RWPE1 (cell line): Measurements from ENCODE around the gene CYP4F2.

Source experiments
- CTCF ChIA-PET: fragments of 350-600 bp; sonication (Branson Sonifier 250); formaldehyde crosslinking; extraction: SDS; loops from one replicate; lab custom pipeline; 2021; lab: Yijun Ruan, JAX
- POLR2A ChIA-PET: fragments of 400-600 bp; formaldehyde crosslinking; extraction: SDS; loops from one replicate; lab custom pipeline; 2020; ENCODE audit warnings: antibody characterized with exemption; ENCODE audit not compliant: low non-redundant PET; lab: Yijun Ruan, JAX
- DNase-seq: peaks from one replicate; pipeline ENCODE4 v3.0.0; 2012; ENCODE audit warnings: low spot score
- H3K27ac ChIP-seq: fragments of 450-650 bp; 2 replicates; pipeline ENCODE4 v1.5.1; 2017
- CTCF ChIP-seq: fragments of 450-650 bp; conservative IDR thresholded peaks from 2 replicates; pipeline ENCODE4 v1.5.1; 2017; ENCODE audit warnings: low read depth, mild to moderate bottlenecking

CYP4F2 gene, protein sequence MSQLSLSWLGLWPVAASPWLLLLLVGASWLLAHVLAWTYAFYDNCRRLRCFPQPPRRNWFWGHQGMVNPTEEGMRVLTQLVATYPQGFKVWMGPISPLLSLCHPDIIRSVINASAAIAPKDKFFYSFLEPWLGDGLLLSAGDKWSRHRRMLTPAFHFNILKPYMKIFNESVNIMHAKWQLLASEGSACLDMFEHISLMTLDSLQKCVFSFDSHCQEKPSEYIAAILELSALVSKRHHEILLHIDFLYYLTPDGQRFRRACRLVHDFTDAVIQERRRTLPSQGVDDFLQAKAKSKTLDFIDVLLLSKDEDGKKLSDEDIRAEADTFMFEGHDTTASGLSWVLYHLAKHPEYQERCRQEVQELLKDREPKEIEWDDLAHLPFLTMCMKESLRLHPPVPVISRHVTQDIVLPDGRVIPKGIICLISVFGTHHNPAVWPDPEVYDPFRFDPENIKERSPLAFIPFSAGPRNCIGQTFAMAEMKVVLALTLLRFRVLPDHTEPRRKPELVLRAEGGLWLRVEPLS

GRCh38 chr19:15897738-15898276 lies at the start of gene CYP4F2:
Gene CYP4F2 (minus strand): TSS chr19:15898074. CDS start chr19:15897611, 463 bp downstream.
- POLR2A ChIA-PET, result no interaction called here

DNA sequence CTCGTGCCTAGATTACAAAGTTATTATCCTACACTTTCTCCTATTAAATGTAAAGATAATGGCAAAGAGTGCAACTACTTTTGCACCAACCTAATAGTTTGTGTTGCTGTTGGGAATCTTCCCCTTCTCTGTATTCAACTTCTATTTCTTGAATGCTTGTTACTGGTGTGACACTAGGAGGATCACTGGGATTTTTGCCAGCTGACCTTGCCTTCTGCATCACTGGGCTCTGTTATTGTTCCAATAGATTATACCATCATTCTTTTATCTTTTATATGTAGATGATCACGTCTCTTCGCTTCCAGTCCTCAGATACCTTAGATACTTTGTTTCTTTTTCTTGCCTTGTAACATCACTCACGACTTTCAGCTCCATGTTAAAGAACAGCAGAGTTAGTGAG lies 47.4 kb upstream of the CYP4F2 start:
- TF ChIP-seq CTCF, result no peak
- DNase-seq, result no peak
- no peak overlapping the region for H3K27ac ChIP-seq
- CTCF ChIA-PET, result interaction anchor here (0.5 kb wide), 1 partner anchor 191 kb away, joined by 3 read pairs; no protein-coding TSS in a partner anchor
- POLR2A ChIA-PET, result no interaction called here

More at GRCh38 chr19:15897738-15898276, at the start of gene CYP4F2:
- H3K27ac ChIP-seq, result no peak within 1 kb of the TSS
- TF ChIP-seq CTCF, result no peak
- DNase-seq, result no peak
- CTCF ChIA-PET, result no interaction called here

DNA sequence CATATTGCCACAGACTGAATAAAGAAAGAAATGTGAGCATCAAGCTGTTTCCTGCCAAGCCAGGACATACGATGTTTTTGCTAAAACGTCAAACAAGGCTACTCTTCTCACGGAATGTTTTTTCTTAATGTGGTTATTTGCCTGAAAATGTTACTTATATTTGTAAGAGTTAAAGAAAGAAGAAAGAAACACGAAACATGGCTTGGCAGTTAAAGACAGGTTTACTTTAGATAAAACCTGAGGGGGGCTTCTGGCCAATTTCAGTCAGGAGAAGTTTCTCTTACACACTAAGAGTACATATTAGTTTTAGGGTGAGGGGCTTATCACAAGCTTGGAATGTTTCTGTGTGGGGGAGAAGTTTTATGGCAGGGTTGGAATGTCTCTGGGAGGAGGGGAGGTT lies 46.5 kb upstream of the CYP4F2 start:
- DNase-seq, result no peak
- POLR2A ChIA-PET, result no interaction called here
- no peak overlapping the region for H3K27ac ChIP-seq
- CTCF ChIA-PET, result no interaction called here
- TF ChIP-seq CTCF, result no peak

- H3K27ac ChIP-seq, result no peak overlapping the region
- CTCF ChIA-PET, result no interaction called here
- no peak for DNase-seq
- no peak for TF ChIP-seq CTCF
- POLR2A ChIA-PET, result no interaction called here
Observed at GRCh38 chr19:15937771-15938170, 39.9 kb upstream of the CYP4F2 start.

- CTCF ChIA-PET, result no interaction called here
- no peak overlapping the region for H3K27ac ChIP-seq
- TF ChIP-seq CTCF, result no peak
- DNase-seq, result no peak
- POLR2A ChIA-PET, result no interaction called here
Observed at GRCh38 chr19:15936950-15937349, 39.1 kb upstream of the CYP4F2 start.

GRCh38 chr19:15936173-15936572 lies 38.3 kb upstream of the CYP4F2 start:
- no peak overlapping the region for H3K27ac ChIP-seq
- POLR2A ChIA-PET, result no interaction called here
- no peak for DNase-seq
- TF ChIP-seq CTCF, result no peak
- CTCF ChIA-PET, result no interaction called here
